ENCODE data around the gene IFNGR2. TPM values are rescaled to one million over a fixed set of nuclear protein-coding genes. Genes with fewer than 3 reads are reported as not detected.

Gene IFNGR2
- total and polyA plus RNA-seq, 2 of the 13 experiments (the other 11 are each of a cell fraction or from before 2014, with no cell fraction given), result 61.3 to 117 TPM

- DNase-seq (ENCODE audit: low spot score), result no peak
- intact Hi-C loops (cut with micrococcal nuclease; ENCODE audit: unreplicated experiment), result no loop called here
- Histone ChIP-seq H4K20me1 (ENCODE audit: insufficient read depth, low read length) (no peaks in the 10 kb centered on the region), H3K4me1 (ENCODE audit: insufficient read depth, low read length) (peaks cover 14% of the 10 kb centered on the region), H3K79me2 (ENCODE audit: insufficient read depth, low read length) (no peaks in the 10 kb centered on the region), H3K9ac (ENCODE audit: insufficient read depth, low read depth, low read length) (no peak overlapping the region), H3K9me3 (ENCODE audit: low read length) (no peaks in the 10 kb centered on the region), H2AFZ (ENCODE audit: low read length) (no peak overlapping the region), H3K4me2 (ENCODE audit: low read depth, low read length) (no peak overlapping the region), H3K4me3 (replicated peaks in 1 of 3; ENCODE audit: insufficient read depth in 1 of 3, low read depth in 2 of 3, low read length in 3 of 3) (no peak overlapping the region), H3K27me3 (ENCODE audit: control insufficient read depth in 1 of 2, insufficient read depth in 2 of 2, low read length in 2 of 2) (no peaks in the 10 kb centered on the region), H3K36me3 (replicated peaks in 1 of 2; ENCODE audit: control insufficient read depth in 1 of 2, insufficient read depth in 2 of 2, low read length in 2 of 2) (peaks cover 1 to 12% of the 10 kb centered on the region in 2 experiments; a peak in 2 of 5 replicates), H3K27ac (ENCODE audit: extremely low read length, insufficient read depth, low read length) (no peak overlapping the region)
- POLR2A ChIA-PET, result interaction anchor here (1.2 kb wide), 1 partner anchor 28 kb away, joined by 3 read pairs; the partner anchor contains the start of gene TMEM50B
- 91% methylated on average over 3 of the region's 3 CpGs for WGBS (ENCODE audit: low lambda C conversion rate)
- no peak for FAIRE-seq
- BruUV-seq (replicated peaks), result no TSS peak
- in situ Hi-C loops (cut with HindIII; ENCODE audit: extremely low pct_ligation_motif_present, low pct_unique_long_range_greater_than_20kb), result no loop called here
- no peak for TF ChIP-seq TP53 (CRISPR knock-in tag; conservative IDR thresholded peaks at IDR 0.05)
- no peak for TF ChIP-seq HOXA7 (CRISPR knock-in tag; IDR thresholded peaks at IDR 0.05)
- TF ChIP-seq XRCC5 (optimal IDR thresholded peaks at IDR 0.05; ENCODE audit: low read length), result no peak
- TF ChIP-seq HOXD1 (CRISPR knock-in tag; IDR thresholded peaks at IDR 0.05), result no peak
- CTCF ChIA-PET (ENCODE audit: low intra/inter-chr PET ratio, low total read pairs), result no interaction called here
- peak; percentile 49; the same call in 2 of the 3 replicates for ATAC-seq
Measured at GRCh38 chr21:33452362-33452761, 49.1 kb downstream of the IFNGR2 start.

DNA sequence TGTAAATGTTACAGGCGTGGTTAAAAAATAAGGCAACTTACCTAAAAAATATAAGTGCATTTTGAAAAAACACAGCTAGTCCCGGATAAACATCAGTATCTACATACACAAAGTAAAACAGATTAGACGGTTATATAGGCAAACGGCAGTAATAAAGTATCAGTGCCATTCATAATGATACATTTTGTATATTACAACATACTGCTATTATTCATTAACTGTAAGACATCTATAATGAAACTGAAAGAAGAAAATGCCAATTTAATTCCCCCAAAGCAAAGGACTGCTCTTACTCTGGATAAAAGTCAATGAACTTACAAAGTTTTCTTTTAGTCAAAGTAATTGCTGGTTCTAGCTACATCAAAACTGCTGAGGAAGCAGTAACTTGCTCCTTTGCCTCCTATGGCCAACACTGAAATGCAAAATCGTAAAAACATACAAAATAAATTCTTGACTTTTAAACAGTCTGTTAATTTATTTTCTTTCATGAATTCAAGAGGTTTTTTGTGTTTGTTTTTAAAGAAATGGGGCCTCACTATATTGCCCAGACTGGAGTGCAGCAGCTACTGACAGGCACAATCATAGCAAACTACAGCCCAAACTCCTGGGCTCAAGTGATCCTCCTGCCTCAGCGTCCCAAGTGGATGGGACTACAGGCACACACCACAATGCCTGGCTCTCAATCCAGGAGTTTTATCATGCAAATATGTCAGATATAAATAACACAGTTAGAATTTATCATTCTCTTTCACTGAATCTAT lies 52.7 kb downstream of the IFNGR2 start:
- TF ChIP-seq, protein P1, sequence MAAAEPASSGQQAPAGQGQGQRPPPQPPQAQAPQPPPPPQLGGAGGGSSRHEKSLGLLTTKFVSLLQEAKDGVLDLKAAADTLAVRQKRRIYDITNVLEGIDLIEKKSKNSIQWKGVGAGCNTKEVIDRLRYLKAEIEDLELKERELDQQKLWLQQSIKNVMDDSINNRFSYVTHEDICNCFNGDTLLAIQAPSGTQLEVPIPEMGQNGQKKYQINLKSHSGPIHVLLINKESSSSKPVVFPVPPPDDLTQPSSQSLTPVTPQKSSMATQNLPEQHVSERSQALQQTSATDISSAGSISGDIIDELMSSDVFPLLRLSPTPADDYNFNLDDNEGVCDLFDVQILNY (CRISPR knock-in tag; conservative IDR thresholded peaks at IDR 0.05), result no peak
- TF ChIP-seq CREBL2 (CRISPR knock-in tag; IDR thresholded peaks at IDR 0.05; ENCODE audit: borderline replicate concordance) (no peak), MAFK (conservative IDR thresholded peaks at IDR 0.05 in 1 of 2, IDR thresholded peaks at IDR 0.05 in 1 of 2; ENCODE audit: low read length in 2 of 2) (peak; percentile 85 to 88), ZNF772 (CRISPR knock-in tag; IDR thresholded peaks at IDR 0.05) (no peak), ZNF83 (CRISPR knock-in tag; IDR thresholded peaks at IDR 0.05; ENCODE audit: borderline replicate concordance) (no peak), ZFP1 (CRISPR knock-in tag; IDR thresholded peaks at IDR 0.05) (no peak), KDM3A (CRISPR knock-in tag; IDR thresholded peaks at IDR 0.05; ENCODE audit: low read depth) (no peak), MAFF (IDR thresholded peaks at IDR 0.05; ENCODE audit: low read depth, low read length) (peak; percentile 87), RELA (CRISPR knock-in tag; IDR thresholded peaks at IDR 0.05) (no peak)
- Histone ChIP-seq H3K36me3 (replicated peaks in 1 of 2; ENCODE audit: control insufficient read depth in 1 of 2, insufficient read depth in 2 of 2, low read length in 2 of 2) (peaks cover 1 to 27% of the 10 kb centered on the region in 2 experiments; a peak in 2 of 5 replicates), H3K4me1 (ENCODE audit: insufficient read depth, low read length) (peaks cover 14% of the 10 kb centered on the region), H3K27me3 (ENCODE audit: control insufficient read depth in 1 of 2, insufficient read depth in 2 of 2, low read length in 2 of 2) (no peaks in the 10 kb centered on the region), H3K27ac (ENCODE audit: extremely low read length, insufficient read depth, low read length) (no peak overlapping the region), H3K9ac (ENCODE audit: insufficient read depth, low read depth, low read length) (no peak overlapping the region), H2AFZ (ENCODE audit: low read length) (no peak overlapping the region), H4K20me1 (ENCODE audit: insufficient read depth, low read length) (no peaks in the 10 kb centered on the region), H3K79me2 (ENCODE audit: insufficient read depth, low read length) (no peaks in the 10 kb centered on the region), H3K4me2 (ENCODE audit: low read depth, low read length) (no peak overlapping the region), H3K9me3 (ENCODE audit: low read length) (no peaks in the 10 kb centered on the region), H3K4me3 (replicated peaks in 1 of 3; ENCODE audit: insufficient read depth in 1 of 3, low read depth in 2 of 3, low read length in 3 of 3) (no peak overlapping the region)
- intact Hi-C loops (cut with micrococcal nuclease; ENCODE audit: unreplicated experiment) (no loop called here), in situ Hi-C loops (cut with HindIII; ENCODE audit: extremely low pct_ligation_motif_present, low pct_unique_long_range_greater_than_20kb) (no loop called here)
- FAIRE-seq (no peak), DNase-seq (ENCODE audit: low spot score) (no peak), ATAC-seq (no peak)
- BruUV-seq (replicated peaks), result no TSS peak
- ChIA-PET POLR2A (no interaction called here), CTCF (ENCODE audit: low intra/inter-chr PET ratio, low total read pairs) (no interaction called here)
- WGBS (ENCODE audit: low lambda C conversion rate), result 93% methylated on average over 6 of the region's 6 CpGs

All from HepG2 (cell line).